Fibroblast of villous mesenchyme (primary cell): Measurements from ENCODE around the gene SORBS1. TPM values are rescaled to one million over a fixed set of nuclear protein-coding genes. Genes with fewer than 3 reads are reported as not detected.

Experiments used
- DNase-seq: peaks from one replicate; pipeline ENCODE4 v3.0.0-alpha.2; 2010; ENCODE audit warnings: low read depth
- H3K4me3 ChIP-seq: 2 replicates; pipeline ENCODE4 v1.5.1; 2011; ENCODE audit warnings: low read depth, mild to moderate bottlenecking, low read length
- CTCF ChIP-seq: IDR thresholded peaks from 2 replicates; pipeline ENCODE4 v1.5.1; 2012; ENCODE audit warnings: low read depth, mild to moderate bottlenecking, low read length; ENCODE audit not compliant: insufficient read depth
- total RNA-seq: library from RNA; depleted of rRNA; stranded (reverse); fragments of >200 nt; gene quantifications from 2 replicates; pipeline ENCODE4 v1.2.3, GENCODE V29; 2012

SORBS1 gene
- total RNA-seq, 1 donor: 8.2 TPM

- no peak for DNase-seq
- no peak overlapping the region for H3K4me3 ChIP-seq
- TF ChIP-seq CTCF: no peak
These were observed 82.2 kb downstream of the SORBS1 start for GRCh38 chr10:95478935-95479334.

GRCh38 chr10:95478185-95478584 lies 83.0 kb downstream of the SORBS1 start:
- no peak for TF ChIP-seq CTCF
- no peak overlapping the region for H3K4me3 ChIP-seq
- no peak for DNase-seq

GRCh38 chr10:95477175-95477520 lies 84.0 kb downstream of the SORBS1 start:
- no peak for TF ChIP-seq CTCF
- no peak overlapping the region for H3K4me3 ChIP-seq
- DNase-seq: no peak

GRCh38 chr10:95476469-95477174 lies 84.5 kb downstream of the SORBS1 start:
- H3K4me3 ChIP-seq: no peak overlapping the region
- TF ChIP-seq CTCF: no peak
- DNase-seq: no peak

GRCh38 chr10:95475827-95476468 lies 85.2 kb downstream of the SORBS1 start:
- no peak for DNase-seq
- no peak for TF ChIP-seq CTCF
- no peak overlapping the region for H3K4me3 ChIP-seq

- TF ChIP-seq CTCF: no peak
- no peak overlapping the region for H3K4me3 ChIP-seq
These were observed 86.2 kb downstream of the SORBS1 start for GRCh38 chr10:95475003-95475383.

More at GRCh38 chr10:95475003-95475383, 86.2 kb downstream of the SORBS1 start:
- DNase-seq: no peak
